Keratinocyte (primary cell): ENCODE data around the gene MPP1. TPM values are rescaled to one million over a fixed set of nuclear protein-coding genes. Genes with fewer than 3 reads are reported as not detected.

ENCODE experiments used
- DNase-seq: peaks from one replicate; pipeline ENCODE4 v3.0.0-alpha.2; 2011; ENCODE audit warnings: low read depth, missing footprints, low spot score
- FAIRE-seq: peaks from 2 replicates; lab custom pipeline; 2011; peaks lifted over from hg19 to GRCh38; lab: Jason Lieb, UNC
- H2AFZ ChIP-seq: 2 replicates; pipeline ENCODE4 v1.6.0; 2012; ENCODE audit warnings: low read length, control low read depth, inconsistent platforms; ENCODE audit not compliant: control insufficient read depth
- H3K27ac ChIP-seq: 2 replicates; pipeline ENCODE4 v1.5.1; 2011; ENCODE audit warnings: low read length; ENCODE audit not compliant: control insufficient read depth, insufficient read depth
- H3K27me3 ChIP-seq: 3 replicates; pipeline ENCODE4 v1.6.0; 2011; ENCODE audit warnings: low read length; ENCODE audit not compliant: control insufficient read depth, insufficient read depth; ENCODE audit errors: extremely low read depth
- H3K36me3 ChIP-seq, 2 experiments: 2 replicates in 1 of 2; 3 replicates in 1 of 2; pipeline ENCODE4 v1.5.1; 2011; ENCODE audit warnings: low read length in 2 of 2, mild to moderate bottlenecking in 1 of 2; ENCODE audit not compliant: control insufficient read depth in 2 of 2, insufficient read depth in 2 of 2; ENCODE audit errors: extremely low read depth in 1 of 2
- H3K4me1 ChIP-seq: 3 replicates; pipeline ENCODE4 v1.5.1; 2011; ENCODE audit warnings: low read length; ENCODE audit not compliant: control insufficient read depth, insufficient read depth; ENCODE audit errors: extremely low read depth
- H3K4me2 ChIP-seq: 3 replicates; pipeline ENCODE4 v1.6.0; 2011; ENCODE audit warnings: low read depth, low read length; ENCODE audit not compliant: control insufficient read depth, insufficient read depth; ENCODE audit errors: extremely low read depth
- H3K4me3 ChIP-seq, 3 experiments: fragments of 200-600 bp in 1 of 3; sonication (generic) in 1 of 3; 2 replicates in 2 of 3; 3 replicates in 1 of 3; pipeline ENCODE4 v1.5.1; 2011 to 2016; ENCODE audit warnings: low read length in 3 of 3, mild to moderate bottlenecking in 3 of 3, control low read depth in 2 of 3, inconsistent platforms in 1 of 3, low read depth in 1 of 3, mixed read lengths in 1 of 3, mixed run types in 1 of 3, moderate library complexity in 1 of 3; ENCODE audit not compliant: control insufficient read depth in 2 of 3, insufficient read depth in 2 of 3; ENCODE audit errors: extremely low read depth in 1 of 3
- H3K79me2 ChIP-seq: 2 replicates; pipeline ENCODE4 v1.6.0; 2012; ENCODE audit warnings: low read length; ENCODE audit not compliant: control insufficient read depth, insufficient read depth
- H3K9ac ChIP-seq: 3 replicates; pipeline ENCODE4 v1.6.0; 2011; ENCODE audit warnings: low read length; ENCODE audit not compliant: control insufficient read depth, insufficient read depth; ENCODE audit errors: extremely low read depth
- H3K9me1 ChIP-seq: 3 replicates; pipeline ENCODE4 v1.6.0; 2011; ENCODE audit warnings: low read length; ENCODE audit not compliant: control insufficient read depth, insufficient read depth; ENCODE audit errors: extremely low read depth
- H3K9me3 ChIP-seq: 2 replicates; pipeline ENCODE4 v1.5.1; 2012; ENCODE audit warnings: low read depth, low read length; ENCODE audit not compliant: control insufficient read depth
- H4K20me1 ChIP-seq: 3 replicates; pipeline ENCODE4 v1.6.0; 2011; ENCODE audit warnings: low read length; ENCODE audit not compliant: control insufficient read depth, insufficient read depth; ENCODE audit errors: extremely low read depth
- EZH2 ChIP-seq: IDR thresholded peaks from one replicate; pipeline ENCODE4 v1.6.1; 2012; ENCODE audit warnings: inconsistent platforms, mild to moderate bottlenecking, low read length, moderate library complexity
- dilution Hi-C: fragments of 300-500 bp; cut with MboI; formaldehyde crosslinking; loops from one replicate; pipeline ENCODE4 v1.7.0; 2020; ENCODE audit warnings: low sequenced_read_pairs; ENCODE audit not compliant: extremely low pct_ligation_motif_present
- polyA plus RNA-seq, 5 experiments: library from polyadenylated mRNA; depleted of rRNA in 3 of 5; stranded (reverse) in 3 of 5; stranded (forward) in 1 of 5; unstranded in 1 of 5; fragments of >200 nt; gene quantifications; 1 replicate in 1 of 5; 2 replicates in 3 of 5; 3 replicates in 1 of 5; pipeline versions ENCODE4 v1.2.1 to v1.2.3, GENCODE V29; 2011 to 2012; ENCODE audit warnings: missing spikeins in 2 of 5, low read depth in 1 of 5, low replicate concordance in 1 of 5
- TF ChIP-seq, protein P1 (sequence below), 3 experiments: IDR thresholded peaks in 1 of 3; conservative IDR thresholded peaks in 1 of 3; optimal IDR thresholded peaks in 1 of 3; 2 replicates in 2 of 3; 3 replicates in 1 of 3; pipeline versions ENCODE3 to v1.5.1; 2011; ENCODE audit warnings: low read length in 3 of 3, mild to moderate bottlenecking in 3 of 3, moderate library complexity in 2 of 3, control low read depth in 1 of 3, inconsistent platforms in 1 of 3; ENCODE audit not compliant: insufficient read depth in 2 of 3; ENCODE audit errors: extremely low read depth in 1 of 3

MPP1 gene
- polyA plus RNA-seq, 1 donor (not counting 4 experiments of a cell fraction or from before 2014, with no cell fraction given): 4.9 TPM

DNA sequence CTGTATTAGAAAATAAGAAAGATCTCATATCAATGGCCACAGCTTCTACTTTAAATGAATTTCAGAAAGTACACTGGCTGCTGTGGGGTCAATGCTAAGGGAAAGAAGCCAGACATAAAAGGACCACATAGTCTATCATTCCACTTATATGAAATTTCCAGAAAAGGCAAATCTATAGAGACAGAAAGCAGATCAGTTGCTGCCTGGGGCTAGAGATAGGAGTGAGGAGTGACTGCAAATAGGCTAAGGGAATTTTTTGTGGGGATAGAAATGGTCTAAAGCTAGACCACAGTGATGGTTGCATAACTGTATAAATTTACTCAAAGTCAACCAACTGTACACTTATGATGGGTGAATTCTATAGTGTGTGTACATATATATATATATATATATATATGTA lies 62.7 kb downstream of the MPP1 start:
- no peak overlapping the region for H2AFZ ChIP-seq
- no peaks in the 10 kb centered on the region for H3K27me3 ChIP-seq
- H3K36me3 ChIP-seq: no peaks in the 10 kb centered on the region
- H3K27ac ChIP-seq: no peak overlapping the region
- H3K79me2 ChIP-seq: no peaks in the 10 kb centered on the region
- H3K4me2 ChIP-seq: no peak overlapping the region
- no peak overlapping the region for H3K4me3 ChIP-seq
- DNase-seq (no peak), FAIRE-seq (no peak)
- H3K4me1 ChIP-seq: peaks cover 4% of the 10 kb centered on the region
- dilution Hi-C loops: no loop called here
- no peak overlapping the region for H3K9ac ChIP-seq
- no peaks in the 10 kb centered on the region for H4K20me1 ChIP-seq
- no peak for TF ChIP-seq EZH2
- TF ChIP-seq, protein P1, sequence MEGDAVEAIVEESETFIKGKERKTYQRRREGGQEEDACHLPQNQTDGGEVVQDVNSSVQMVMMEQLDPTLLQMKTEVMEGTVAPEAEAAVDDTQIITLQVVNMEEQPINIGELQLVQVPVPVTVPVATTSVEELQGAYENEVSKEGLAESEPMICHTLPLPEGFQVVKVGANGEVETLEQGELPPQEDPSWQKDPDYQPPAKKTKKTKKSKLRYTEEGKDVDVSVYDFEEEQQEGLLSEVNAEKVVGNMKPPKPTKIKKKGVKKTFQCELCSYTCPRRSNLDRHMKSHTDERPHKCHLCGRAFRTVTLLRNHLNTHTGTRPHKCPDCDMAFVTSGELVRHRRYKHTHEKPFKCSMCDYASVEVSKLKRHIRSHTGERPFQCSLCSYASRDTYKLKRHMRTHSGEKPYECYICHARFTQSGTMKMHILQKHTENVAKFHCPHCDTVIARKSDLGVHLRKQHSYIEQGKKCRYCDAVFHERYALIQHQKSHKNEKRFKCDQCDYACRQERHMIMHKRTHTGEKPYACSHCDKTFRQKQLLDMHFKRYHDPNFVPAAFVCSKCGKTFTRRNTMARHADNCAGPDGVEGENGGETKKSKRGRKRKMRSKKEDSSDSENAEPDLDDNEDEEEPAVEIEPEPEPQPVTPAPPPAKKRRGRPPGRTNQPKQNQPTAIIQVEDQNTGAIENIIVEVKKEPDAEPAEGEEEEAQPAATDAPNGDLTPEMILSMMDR (optimal IDR thresholded peaks at IDR 0.05 in 1 of 3, IDR thresholded peaks at IDR 0.05 in 1 of 3, conservative IDR thresholded peaks at IDR 0.05 in 1 of 3; ENCODE audit: extremely low read depth in 1 of 3, insufficient read depth in 2 of 3, low read length in 3 of 3): no peak
- H3K9me3 ChIP-seq: no peaks in the 10 kb centered on the region
- no peaks in the 10 kb centered on the region for H3K9me1 ChIP-seq

DNA sequence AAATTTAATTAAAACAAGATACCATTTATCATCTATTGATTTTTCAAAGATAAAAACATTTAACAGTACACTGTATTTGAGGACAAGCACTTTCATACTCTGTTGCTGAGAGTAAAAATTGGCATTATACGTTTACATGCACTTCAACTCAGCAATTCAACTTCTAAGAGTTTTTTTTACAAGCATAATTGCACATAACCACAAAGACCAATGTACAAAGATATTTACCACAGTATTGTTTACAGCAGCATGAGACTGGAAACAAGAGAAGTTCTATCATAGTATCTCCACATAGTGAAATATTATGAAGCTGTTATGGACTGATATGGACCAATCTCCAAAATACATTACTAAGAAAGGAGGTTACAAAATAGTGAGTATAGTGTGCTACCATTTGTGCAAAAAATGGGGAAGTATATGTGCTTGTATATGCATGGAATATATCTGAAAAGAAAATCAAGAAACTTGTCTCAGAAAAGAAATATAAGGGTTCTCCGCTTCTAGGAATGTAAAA lies 65.3 kb downstream of the MPP1 start:
- Histone ChIP-seq H3K27me3 (no peaks in the 10 kb centered on the region), H4K20me1 (no peaks in the 10 kb centered on the region), H2AFZ (no peak overlapping the region), H3K9me1 (no peaks in the 10 kb centered on the region), H3K27ac (no peak overlapping the region), H3K36me3 (no peaks in the 10 kb centered on the region), H3K9ac (no peak overlapping the region), H3K9me3 (no peaks in the 10 kb centered on the region), H3K4me2 (no peak overlapping the region), H3K4me1 (peaks cover 7% of the 10 kb centered on the region), H3K4me3 (no peak overlapping the region), H3K79me2 (no peaks in the 10 kb centered on the region)
- DNase-seq (no peak), FAIRE-seq (no peak)
- dilution Hi-C loops: no loop called here
- TF ChIP-seq, protein P1 (optimal IDR thresholded peaks at IDR 0.05 in 1 of 3, IDR thresholded peaks at IDR 0.05 in 1 of 3, conservative IDR thresholded peaks at IDR 0.05 in 1 of 3; ENCODE audit: extremely low read depth in 1 of 3, insufficient read depth in 2 of 3, low read length in 3 of 3): no peak
- TF ChIP-seq EZH2: no peak
